OCI-LY3 (cell line): Measurements from ENCODE around the gene CEBPG.

ENCODE experiments used
- CTCF ChIP-seq: fragments of 200-600, 300-600 bp; sonication (generic); IDR thresholded peaks from 2 replicates; pipeline ENCODE4 v1.5.1; 2014; ENCODE audit warnings: antibody characterized with exemption, low read length, low read depth
- EZH2phosphoT487 ChIP-seq: fragments of 200-600 bp; shearing (Covaris generic); IDR thresholded peaks from 2 replicates; pipeline ENCODE4 v1.6.1; 2018; ENCODE audit warnings: antibody characterized with exemption, mixed run types, low read depth

- TF ChIP-seq CTCF (no peak), EZH2phosphoT487 (no peak)
Observed at GRCh38 chr19:33418871-33419787, 45.6 kb downstream of the CEBPG start.
